GM12875 (cell line): ENCODE measurements around the gene PAX9.

Experiments
- H3K4me3 ChIP-seq: one replicate; pipeline ENCODE4 v1.5.1; 2011; ENCODE audit warnings: low read depth, low read length, control low read depth
- CTCF ChIP-seq: IDR thresholded peaks from 2 replicates; pipeline ENCODE4 v1.5.1; 2011; ENCODE audit warnings: low read depth, mild to moderate bottlenecking, control low read depth, inconsistent platforms, low read length, moderate library complexity, borderline replicate concordance; ENCODE audit not compliant: insufficient read depth

Gene PAX9

GRCh38 chr14:36626151-36626550 is 35.5 kb upstream of the PAX9 start:
- no peak overlapping the region for H3K4me3 ChIP-seq
- no peak for TF ChIP-seq CTCF

- no peak overlapping the region for H3K4me3 ChIP-seq
These were observed 33.7 kb upstream of the PAX9 start for GRCh38 chr14:36627981-36628380.

GRCh38 chr14:36633580-36633979 is 28.1 kb upstream of the PAX9 start:
- no peak overlapping the region for H3K4me3 ChIP-seq
- TF ChIP-seq CTCF: no peak

More at GRCh38 chr14:36627981-36628380, 33.7 kb upstream of the PAX9 start:
- TF ChIP-seq CTCF: no peak

- no peak for TF ChIP-seq CTCF
- no peak overlapping the region for H3K4me3 ChIP-seq
These were observed 14.8 kb upstream of the PAX9 start for GRCh38 chr14:36646664-36647416.

- H3K4me3 ChIP-seq: no peak overlapping the region
- TF ChIP-seq CTCF: no peak
These were observed 14.2 kb upstream of the PAX9 start for GRCh38 chr14:36647417-36647823.

- no peak overlapping the region for H3K4me3 ChIP-seq
These were observed 13.6 kb upstream of the PAX9 start for GRCh38 chr14:36647824-36648753.

More at GRCh38 chr14:36647824-36648753, 13.6 kb upstream of the PAX9 start:
- TF ChIP-seq CTCF: no peak
